B cell (primary cell): ENCODE results near the gene MYLK2. TPM values are rescaled to one million over a fixed set of nuclear protein-coding genes. Genes with fewer than 3 reads are reported as not detected.

Experiments used
- ATAC-seq: fragments of 200-7000 bp; cut with Tn5 transposase; one replicate; pipeline ENCODE4 v1.10.0; 2021; ENCODE audit warnings: low read depth, mild to moderate bottlenecking, moderate number of reproducible peaks, moderate library complexity
- CTCF ChIA-PET: fragments of 350-600 bp; sonication (Branson Sonifier 250); formaldehyde crosslinking; loops from one replicate; lab custom pipeline; 2021; ENCODE audit warnings: antibody characterized with exemption, inconsistent platforms; lab: Charles Lee
- POLR2A ChIA-PET: fragments of 350-600 bp; sonication (Branson Sonifier 250); formaldehyde crosslinking; loops from one replicate; lab custom pipeline; 2021; ENCODE audit warnings: antibody characterized with exemption; lab: Charles Lee
- DNase-seq: peaks from one replicate; pipeline ENCODE4 v3.0.0; 2013
- H2AFZ ChIP-seq: 2 replicates; pipeline ENCODE4 v1.6.1; 2012; ENCODE audit warnings: mild to moderate bottlenecking, low read depth, low read length; ENCODE audit not compliant: insufficient read depth, poor library complexity, severe bottlenecking
- H3K27ac ChIP-seq, 2 donors: 1 replicate in 1 of 2; 2 replicates in 1 of 2; pipeline ENCODE4 v1.5.1; 2012 to 2013; ENCODE audit warnings: low read length in 2 of 2, mild to moderate bottlenecking in 2 of 2, moderate library complexity in 1 of 2
- H3K27me3 ChIP-seq, 4 experiments: fragments of 200-600 bp in 1 of 4; sonication (generic) in 1 of 4; replicated peaks in 1 of 4; 1 replicate in 2 of 4; 2 replicates in 2 of 4; pipeline versions ENCODE4 v1.6.1 to v1.7.0; 2013 to 2016; ENCODE audit warnings: low read length in 3 of 4, mild to moderate bottlenecking in 2 of 4, mixed read lengths in 1 of 4, moderate library complexity in 1 of 4; ENCODE audit not compliant: insufficient read depth in 4 of 4, control insufficient read depth in 3 of 4; ENCODE audit errors: control extremely low read depth in 1 of 4
- H3K36me3 ChIP-seq, 2 experiments: replicated peaks in 1 of 2; 1 replicate in 1 of 2; 2 replicates in 1 of 2; pipeline versions ENCODE4 v1.6.1 to v1.7.1; 2013; ENCODE audit warnings: low read length in 1 of 2; ENCODE audit not compliant: insufficient read depth in 2 of 2, control insufficient read depth in 1 of 2; ENCODE audit errors: control extremely low read depth in 1 of 2, extremely low read depth in 1 of 2
- H3K4me1 ChIP-seq, 2 donors: fragments of 200-600 bp in 1 of 2; sonication (generic) in 1 of 2; 1 replicate in 1 of 2; 2 replicates in 1 of 2; pipeline versions ENCODE4 v1.5.1 to v1.6.1; 2013 to 2017; ENCODE audit warnings: low read length in 2 of 2; ENCODE audit not compliant: control insufficient read depth in 2 of 2, insufficient read depth in 2 of 2
- H3K4me2 ChIP-seq: replicated peaks from 2 replicates; pipeline ENCODE3; 2012; ENCODE audit warnings: mild to moderate bottlenecking, low read depth, low read length; ENCODE audit not compliant: poor library complexity, severe bottlenecking
- H3K4me3 ChIP-seq, 5 experiments: fragments of 200-600 bp in 1 of 5; sonication (generic) in 1 of 5; 1 replicate in 3 of 5; 2 replicates in 2 of 5; pipeline versions ENCODE4 v1.5.1 to v1.7.0; 2011 to 2016; ENCODE audit warnings: low read length in 4 of 5, mild to moderate bottlenecking in 4 of 5, low read depth in 2 of 5, control low read depth in 1 of 5, moderate library complexity in 1 of 5; ENCODE audit not compliant: insufficient read depth in 1 of 5; ENCODE audit errors: control extremely low read depth in 1 of 5, extremely low read depth in 1 of 5
- H3K79me2 ChIP-seq: fragments of 200-600 bp; sonication (generic); one replicate; pipeline ENCODE4 v1.6.0; 2016; ENCODE audit warnings: low read length; ENCODE audit not compliant: control insufficient read depth, insufficient read depth
- H3K9ac ChIP-seq: fragments of 200-600 bp; sonication (generic); 2 replicates; pipeline ENCODE4 v1.6.1; 2017; ENCODE audit warnings: mild to moderate bottlenecking, low read length, moderate library complexity
- H3K9me3 ChIP-seq, 3 donors: one replicate each; pipeline versions ENCODE4 v1.6.1 to v1.7.1; 2013; ENCODE audit warnings: low read length in 2 of 3; ENCODE audit not compliant: control insufficient read depth in 2 of 3, insufficient read depth in 1 of 3; ENCODE audit errors: control extremely low read depth in 1 of 3
- H4K20me1 ChIP-seq: 2 replicates; pipeline ENCODE4 v1.6.0; 2012; ENCODE audit warnings: mild to moderate bottlenecking, low read length; ENCODE audit not compliant: insufficient read depth, control insufficient read depth, poor library complexity, severe bottlenecking
- H3K27ac Mint-ChIP-seq: one replicate; pipeline ENCODE4 v1.8.0; 2021; ENCODE audit warnings: mixed read lengths
- H3K27me3 Mint-ChIP-seq: one replicate; pipeline ENCODE4 v1.8.0; 2021; ENCODE audit warnings: mixed read lengths
- H3K4me1 Mint-ChIP-seq: one replicate; pipeline ENCODE4 v1.8.0; 2021; ENCODE audit warnings: mixed read lengths
- H3K4me3 Mint-ChIP-seq: one replicate; pipeline ENCODE4 v1.8.0; 2021; ENCODE audit warnings: mixed read lengths
- H3K9me3 Mint-ChIP-seq: one replicate; pipeline ENCODE4 v1.8.0; 2022; ENCODE audit warnings: mixed read lengths; ENCODE audit not compliant: insufficient read depth
- CTCF ChIP-seq: fragments of 200-600 bp; IDR thresholded peaks from one replicate; pipeline ENCODE4 v1.8.0; 2022; ENCODE audit warnings: antibody characterized with exemption, mild to moderate bottlenecking
- EZH2 ChIP-seq: IDR thresholded peaks from 2 replicates; pipeline ENCODE4 v1.6.1; 2012; ENCODE audit warnings: borderline replicate concordance, low read depth, mild to moderate bottlenecking, moderate library complexity, low read length; ENCODE audit not compliant: insufficient read depth, poor library complexity, severe bottlenecking
- WGBS: methylation state at CpG from one replicate; pipeline ENCODE4 v1.1.5; 2013; ENCODE audit warnings: missing lambda C conversion rate; ENCODE audit not compliant: insufficient coverage; 5-methylcytosine and 5-hydroxymethylcytosine counted together
- intact Hi-C: fragments of 100-400 bp; cut with micrococcal nuclease; formaldehyde crosslinking; loops from one replicate; pipeline ENCODE4 v1.10.0; 2022
- polyA plus RNA-seq: library from polyadenylated mRNA; depleted of rRNA; stranded (reverse); fragments of >200 nt; gene quantifications from 2 replicates; pipeline ENCODE4 v1.2.3, GENCODE V29; 2012
- total RNA-seq, 2 donors: library from RNA; stranded (reverse); fragments of 120-200 nt in 1 of 2; gene quantifications; 1 replicate in 1 of 2; 2 replicates in 1 of 2; pipeline versions ENCODE4 v1.2.3 to v1.2.4, GENCODE V29; 2013 to 2022

Gene MYLK2
- total and polyA plus RNA-seq, 2 donors (not counting 1 experiment from before 2014, with no cell fraction given) = not detected

- Mint-ChIP-seq H3K4me3 (peak overlapping the region; percentile 55), H3K9me3 (no peaks in the 10 kb centered on the region), H3K27me3 (peaks cover 5% of the 10 kb centered on the region), H3K4me1 (peaks cover 29% of the 10 kb centered on the region), H3K27ac (no peak overlapping the region)
- Histone ChIP-seq H3K36me3 (no peaks in the 10 kb centered on the region), H3K9me3 (peaks cover 0 to 5% (median 0%) of the 10 kb centered on the region in 3 donors), H3K27ac (no peak overlapping the region), H3K27me3 (peaks cover 0 to 18% (median 10%) of the 10 kb centered on the region in 4 experiments), H3K4me1 (peaks cover 19 to 26% of the 10 kb centered on the region in 2 donors), H2AFZ (peak overlapping the region; percentile 73), H3K79me2 (no peaks in the 10 kb centered on the region), H3K4me2 (peak overlapping the region; percentile 90), H3K4me3 (peak overlapping the region in 4 of 5 experiments; percentile 42 to 61 (median 54)), H4K20me1 (peaks cover 6% of the 10 kb centered on the region), H3K9ac (peak overlapping the region; percentile 62)
- POLR2A ChIA-PET = no interaction called here
- ATAC-seq (no peak), DNase-seq (no peak)
- intact Hi-C loops = loop anchor here (1.0 kb wide), 2 partner anchors 10 to 20 kb away; partner anchors contain the start of genes DUSP15 and TTLL9
- no peak for TF ChIP-seq EZH2
- TF ChIP-seq CTCF = no peak
- CTCF ChIA-PET = interaction anchor here (0.6 to 3.1 kb wide), 10 partner anchors 10 to 1690 kb away, joined by 3 to 11 read pairs (median 4); partner anchors contain the start of genes DUSP15, PDRG1 and TTLL9
- WGBS = 37% methylated on average over 14 of the region's 15 CpGs
Measured at GRCh38 chr20:31860390-31861134, 41.4 kb downstream of the MYLK2 start.

- CTCF ChIA-PET = interaction anchor here (0.6 to 3.1 kb wide), 5 partner anchors 18 to 231 kb away, joined by 3 to 11 read pairs (median 7); partner anchors contain the start of gene PDRG1
Measured at GRCh38 chr20:31861135-31861384, 41.9 kb downstream of the MYLK2 start.

More at GRCh38 chr20:31861135-31861384, 41.9 kb downstream of the MYLK2 start:
- peaks cover 0 to 5% (median 0%) of the 10 kb centered on the region in 3 donors for H3K9me3 ChIP-seq
- H3K4me1 Mint-ChIP-seq = peaks cover 29% of the 10 kb centered on the region
- H3K27me3 ChIP-seq = peaks cover 0 to 18% (median 10%) of the 10 kb centered on the region in 4 experiments
- peak overlapping the region; percentile 55 for H3K4me3 Mint-ChIP-seq
- ATAC-seq = peak; percentile 24
- H3K27ac ChIP-seq = no peak overlapping the region
- WGBS = under 1% methylated on average over 20 of the region's 20 CpGs
- H3K36me3 ChIP-seq = no peaks in the 10 kb centered on the region
- DNase-seq = no peak
- H3K27ac Mint-ChIP-seq = no peak overlapping the region
- peak overlapping the region; percentile 62 for H3K9ac ChIP-seq
- intact Hi-C loops = loop anchor here (1.0 kb wide), 2 partner anchors 9 to 19 kb away; partner anchors contain the start of genes DUSP15 and TTLL9
- H3K4me1 ChIP-seq = peaks cover 19 to 26% of the 10 kb centered on the region in 2 donors
- no peaks in the 10 kb centered on the region for H3K79me2 ChIP-seq
- peak overlapping the region; percentile 90 for H3K4me2 ChIP-seq
- TF ChIP-seq EZH2 (no peak), CTCF (no peak)
- peak overlapping the region; percentile 73 for H2AFZ ChIP-seq
- peaks cover 5% of the 10 kb centered on the region for H3K27me3 Mint-ChIP-seq
- H4K20me1 ChIP-seq = peaks cover 6% of the 10 kb centered on the region
- peak overlapping the region in 4 of 5 experiments; percentile 42 to 61 (median 54) for H3K4me3 ChIP-seq
- no peaks in the 10 kb centered on the region for H3K9me3 Mint-ChIP-seq
- POLR2A ChIA-PET = no interaction called here
